ENCODE measurements around the gene AHI1. TPM values are rescaled to one million over a fixed set of nuclear protein-coding genes. Genes with fewer than 3 reads are reported as not detected.

AHI1 gene
- total RNA-seq, 1 donor from 2014 or later, result 5.4 TPM

- DNase-seq (ENCODE audit: low spot score in 2 of 2), result no peak
- Histone ChIP-seq H3K27ac (no peak overlapping the region), H3K27me3 (no peaks in the 10 kb centered on the region), H3K4me3 (no peak overlapping the region), H3K4me1 (no peaks in the 10 kb centered on the region), H3K36me3 (no peaks in the 10 kb centered on the region), H3K9me3 (no peaks in the 10 kb centered on the region)
- intact Hi-C loops (cut with DNase I), result no loop called here
- no peak for TF ChIP-seq CTCF (IDR thresholded peaks at IDR 0.05)
These were observed 176.6 kb downstream of the AHI1 start for GRCh38 chr6:135320721-135321621.

DNA sequence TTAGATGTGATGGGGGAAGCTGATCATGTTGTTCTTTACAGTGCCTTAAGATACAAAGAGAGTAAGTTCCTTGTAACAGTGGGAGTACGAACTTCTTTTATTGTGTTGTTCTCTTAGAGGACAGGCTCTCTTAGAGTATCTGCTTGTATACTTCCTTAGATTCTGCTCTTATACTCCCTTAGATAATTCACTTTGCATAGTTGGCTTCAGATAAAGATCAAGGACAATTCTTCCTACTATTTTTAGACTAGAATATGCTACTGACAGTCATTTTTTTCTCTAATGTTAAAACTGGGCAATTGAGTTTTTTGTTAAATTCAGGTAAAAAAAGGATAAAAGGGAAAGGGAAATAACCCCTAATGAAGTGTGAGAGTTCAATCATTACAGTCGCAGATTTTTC lies 177.7 kb downstream of the AHI1 start:
- intact Hi-C loops (cut with DNase I), result no loop called here
- DNase-seq (ENCODE audit: low spot score in 2 of 2), result no peak
- Histone ChIP-seq H3K27ac (no peak overlapping the region), H3K27me3 (no peaks in the 10 kb centered on the region), H3K4me3 (no peak overlapping the region), H3K9me3 (no peaks in the 10 kb centered on the region), H3K36me3 (no peaks in the 10 kb centered on the region), H3K4me1 (no peaks in the 10 kb centered on the region)
- no peak for TF ChIP-seq CTCF (IDR thresholded peaks at IDR 0.05)

DNA sequence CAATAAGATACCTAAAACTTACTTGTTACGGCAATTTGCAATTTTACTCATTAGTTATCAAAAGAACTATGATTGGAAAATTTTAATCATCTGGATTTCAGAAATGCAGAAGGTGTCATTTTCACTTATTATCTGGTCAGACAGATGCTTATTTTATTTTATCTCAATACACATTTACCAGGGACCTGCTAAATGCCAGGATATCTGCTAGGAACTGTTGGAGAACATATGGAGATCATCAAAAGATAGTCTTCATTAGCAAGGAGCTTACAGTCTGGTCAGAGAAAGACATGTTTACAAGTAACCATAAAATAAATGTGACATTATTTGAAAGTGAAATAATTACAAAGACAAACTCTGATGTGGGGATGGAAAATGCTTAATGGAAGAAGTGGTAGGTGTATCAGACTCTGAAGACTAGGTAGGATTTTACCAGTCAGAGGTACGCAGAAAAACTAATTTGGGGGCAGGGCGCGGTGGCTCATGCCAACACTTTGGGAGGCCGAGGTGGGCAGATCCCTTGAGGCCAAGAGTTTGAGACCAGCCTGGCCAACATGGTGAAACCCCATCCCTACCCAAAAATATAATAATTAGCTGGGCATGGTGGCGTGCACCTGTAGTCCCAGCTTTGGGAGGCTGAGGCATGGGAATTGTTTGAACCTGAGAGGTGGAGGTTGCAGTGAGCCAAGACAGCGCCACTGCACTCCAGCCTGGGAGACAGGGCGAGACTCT lies 178.6 kb downstream of the AHI1 start:
- Histone ChIP-seq H3K36me3 (no peaks in the 10 kb centered on the region), H3K27me3 (no peaks in the 10 kb centered on the region), H3K27ac (no peak overlapping the region), H3K4me3 (no peak overlapping the region), H3K4me1 (no peaks in the 10 kb centered on the region), H3K9me3 (no peaks in the 10 kb centered on the region)
- no peak for TF ChIP-seq CTCF (IDR thresholded peaks at IDR 0.05)
- no peak for DNase-seq (ENCODE audit: low spot score in 2 of 2)
- intact Hi-C loops (cut with DNase I), result no loop called here

GRCh38 chr6:135314543-135314942 lies 183.0 kb downstream of the AHI1 start:
- no peaks in the 10 kb centered on the region for H3K36me3 ChIP-seq
- no peaks in the 10 kb centered on the region for H3K4me1 ChIP-seq
- DNase-seq (ENCODE audit: low spot score in 2 of 2), result no peak
- H3K4me3 ChIP-seq, result no peak overlapping the region
- H3K9me3 ChIP-seq, result no peaks in the 10 kb centered on the region
- intact Hi-C loops (cut with DNase I), result no loop called here
- TF ChIP-seq CTCF (IDR thresholded peaks at IDR 0.05), result no peak
- H3K27me3 ChIP-seq, result no peaks in the 10 kb centered on the region
- no peak overlapping the region for H3K27ac ChIP-seq

DNA sequence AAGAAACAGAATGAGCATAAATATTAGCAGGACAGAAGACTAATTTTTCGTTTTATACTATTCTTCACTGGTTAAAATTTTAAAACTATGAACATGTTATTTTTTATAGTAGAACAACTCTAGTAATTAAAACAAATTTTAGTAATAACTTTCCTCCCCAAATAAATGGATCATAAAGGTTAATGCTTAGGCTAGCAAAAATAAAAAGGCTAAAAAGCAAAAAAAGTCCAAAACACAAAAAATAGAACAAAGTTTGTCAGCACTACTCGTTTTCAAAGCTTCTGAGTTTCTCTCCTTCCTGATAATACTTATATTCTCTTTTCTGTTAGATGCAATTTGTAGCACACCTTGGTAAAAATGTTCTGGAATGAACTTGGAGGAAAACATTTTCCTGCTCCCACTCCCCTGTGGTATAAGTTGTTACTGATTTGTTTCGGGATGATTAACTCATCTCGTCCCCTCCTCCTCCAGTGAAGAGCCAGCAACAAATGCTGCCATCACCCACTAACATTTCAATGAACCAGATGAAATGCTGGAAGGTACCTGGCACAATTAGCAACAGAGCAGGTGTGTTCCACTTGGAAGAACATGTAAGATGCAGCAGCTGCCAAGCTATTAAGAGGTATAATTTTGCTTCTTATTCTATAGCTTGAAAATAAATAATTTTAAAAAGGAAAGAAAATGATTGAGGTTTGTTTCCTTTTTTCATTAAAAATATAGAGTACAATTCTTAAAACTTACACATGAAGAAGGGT lies 185.9 kb downstream of the AHI1 start:
- no peaks in the 10 kb centered on the region for H3K27me3 ChIP-seq
- H3K4me3 ChIP-seq, result no peak overlapping the region
- H3K27ac ChIP-seq, result no peak overlapping the region
- TF ChIP-seq CTCF (IDR thresholded peaks at IDR 0.05), result no peak
- intact Hi-C loops (cut with DNase I), result no loop called here
- no peaks in the 10 kb centered on the region for H3K4me1 ChIP-seq
- H3K9me3 ChIP-seq, result no peaks in the 10 kb centered on the region
- no peak for DNase-seq (ENCODE audit: low spot score in 2 of 2)
- no peaks in the 10 kb centered on the region for H3K36me3 ChIP-seq

All from ascending aorta (tissue), 2 donors.